DND-41 (cell line): ENCODE data around the gene RGS6.

Experiments
- ATAC-seq: fragments of 200-7000 bp; cut with Tn5 transposase; 3 replicates; pipeline ENCODE4 v1.9.1; 2021; ENCODE audit warnings: low read depth; ENCODE audit not compliant: insufficient read depth
- DNase-seq: peaks from one replicate; pipeline ENCODE4 v3.0.0-alpha.2; 2020
- H2AFZ ChIP-seq: 2 replicates; pipeline ENCODE4 v1.6.0; 2012; ENCODE audit warnings: low read depth, low read length
- H3K27ac ChIP-seq: 2 replicates; pipeline ENCODE4 v1.5.1; 2012; ENCODE audit warnings: low read length, inconsistent platforms
- H3K27me3 ChIP-seq: fragments of 200-600 bp; sonication (generic); 2 replicates; pipeline ENCODE4 v1.6.0; 2012; ENCODE audit warnings: low read length, mild to moderate bottlenecking, inconsistent platforms; ENCODE audit not compliant: insufficient read depth, poor library complexity
- H3K36me3 ChIP-seq: 2 replicates; pipeline ENCODE4 v1.5.1; 2012; ENCODE audit warnings: low read length, inconsistent platforms; ENCODE audit not compliant: insufficient read depth
- H3K4me1 ChIP-seq: 2 replicates; pipeline ENCODE4 v1.5.1; 2012; ENCODE audit warnings: mild to moderate bottlenecking, low read length; ENCODE audit not compliant: insufficient read depth
- H3K4me2 ChIP-seq: 2 replicates; pipeline ENCODE4 v1.6.0; 2012; ENCODE audit warnings: mild to moderate bottlenecking, moderate library complexity, low read length, inconsistent platforms; ENCODE audit not compliant: insufficient read depth
- H3K4me3 ChIP-seq, 2 experiments: fragments of 200-600 bp in 1 of 2; shearing (Covaris generic) in 1 of 2; 2 replicates each; pipeline ENCODE4 v1.5.1; 2012 to 2016; ENCODE audit warnings: inconsistent platforms in 2 of 2, low read length in 2 of 2, mild to moderate bottlenecking in 2 of 2, low read depth in 1 of 2, moderate library complexity in 1 of 2
- H3K79me2 ChIP-seq: 2 replicates; pipeline ENCODE4 v1.6.0; 2012; ENCODE audit warnings: low read length, inconsistent platforms; ENCODE audit not compliant: insufficient read depth
- H3K9ac ChIP-seq: 2 replicates; pipeline ENCODE4 v1.6.0; 2012; ENCODE audit warnings: low read depth, mild to moderate bottlenecking, inconsistent platforms, low read length, moderate library complexity
- H3K9me3 ChIP-seq: 2 replicates; pipeline ENCODE4 v1.5.1; 2012; ENCODE audit warnings: low read length, moderate library complexity, mild to moderate bottlenecking, inconsistent platforms; ENCODE audit not compliant: insufficient read depth, severe bottlenecking
- H4K20me1 ChIP-seq: 2 replicates; pipeline ENCODE4 v1.6.0; 2012; ENCODE audit warnings: low read length; ENCODE audit not compliant: insufficient read depth
- CTCF ChIP-seq: IDR thresholded peaks from 2 replicates; pipeline ENCODE4 v1.5.1; 2012; ENCODE audit warnings: borderline replicate concordance, low read length, moderate library complexity, mild to moderate bottlenecking; ENCODE audit not compliant: poor library complexity, severe bottlenecking; ENCODE audit errors: extremely low read depth
- EZH2 ChIP-seq: IDR thresholded peaks from 3 replicates; pipeline ENCODE4 v1.6.1; 2012; ENCODE audit warnings: borderline replicate concordance, low read depth, mild to moderate bottlenecking, moderate library complexity, low read length, inconsistent platforms; ENCODE audit not compliant: severe bottlenecking

The RGS6 gene

GRCh38 chr14:72450473-72451044, 518.3 kb downstream of the RGS6 start:
- TF ChIP-seq CTCF = no peak
- no peak for TF ChIP-seq EZH2
- H4K20me1 ChIP-seq = no peaks in the 10 kb centered on the region
- ATAC-seq (no peak), DNase-seq (no peak)
- no peaks in the 10 kb centered on the region for H3K27me3 ChIP-seq
- H2AFZ ChIP-seq = peak overlapping the region; percentile 53; the same call in 1 of the 2 replicates
- no peaks in the 10 kb centered on the region for H3K36me3 ChIP-seq
- peak overlapping the region; percentile 86 for H3K27ac ChIP-seq
- H3K4me3 ChIP-seq = 0 out of 4 replicates have a peak overlapping the region, but pooled peaks of 1 of the 2 experiments have one; percentile 13
- H3K4me1 ChIP-seq = peaks cover 34% of the 10 kb centered on the region
- no peaks in the 10 kb centered on the region for H3K79me2 ChIP-seq
- H3K9me3 ChIP-seq = no peaks in the 10 kb centered on the region
- peak overlapping the region; percentile 24 for H3K9ac ChIP-seq
- peak overlapping the region; percentile 55 for H3K4me2 ChIP-seq

GRCh38 chr14:72451054-72451972, 519.1 kb downstream of the RGS6 start:
- DNase-seq = peak; percentile 75
- Histone ChIP-seq H3K4me1 (peaks cover 38% of the 10 kb centered on the region), H3K79me2 (no peaks in the 10 kb centered on the region), H3K27me3 (no peaks in the 10 kb centered on the region), H2AFZ (peak overlapping the region; percentile 53), H3K9ac (peak overlapping the region; percentile 24), H3K4me3 (0 out of 4 replicates have a peak overlapping the region, but pooled peaks of 1 of the 2 experiments have one; percentile 22), H3K36me3 (no peaks in the 10 kb centered on the region), H3K4me2 (peak overlapping the region; percentile 55), H3K9me3 (no peaks in the 10 kb centered on the region), H3K27ac (peak overlapping the region; percentile 86), H4K20me1 (no peaks in the 10 kb centered on the region)
- no peak for TF ChIP-seq CTCF
- TF ChIP-seq EZH2 = no peak
- ATAC-seq = peak; percentile 84

GRCh38 chr14:72452774-72453173, 520.5 kb downstream of the RGS6 start:
- no peaks in the 10 kb centered on the region for H4K20me1 ChIP-seq
- no peaks in the 10 kb centered on the region for H3K36me3 ChIP-seq
- DNase-seq (no peak), ATAC-seq (no peak)
- peak overlapping the region; percentile 86 for H3K27ac ChIP-seq
- H3K4me1 ChIP-seq = peaks cover 38% of the 10 kb centered on the region
- H3K4me2 ChIP-seq = no peak overlapping the region
- H3K9ac ChIP-seq = 0 out of 2 replicates have a peak overlapping the region, but pooled peaks have one; percentile 24
- no peaks in the 10 kb centered on the region for H3K9me3 ChIP-seq
- no peaks in the 10 kb centered on the region for H3K79me2 ChIP-seq
- H2AFZ ChIP-seq = 0 out of 2 replicates have a peak overlapping the region, but pooled peaks have one; percentile 32
- no peaks in the 10 kb centered on the region for H3K27me3 ChIP-seq
- TF ChIP-seq CTCF (no peak), EZH2 (no peak)
- no peak overlapping the region for H3K4me3 ChIP-seq
